H1 (cell line): ENCODE data around the gene PRTN3. TPM values are rescaled to one million over a fixed set of nuclear protein-coding genes. Genes with fewer than 3 reads are reported as not detected.

Source experiments
- RAD21 ChIP-seq, 2 experiments: IDR thresholded peaks in 1 of 2; conservative IDR thresholded peaks in 1 of 2; 2 replicates each; pipeline ENCODE4 v1.6.1; 2011; ENCODE audit warnings: low read depth in 2 of 2, low read length in 2 of 2, improper control_type of control experiment in 1 of 2, inconsistent platforms in 1 of 2, mild to moderate bottlenecking in 1 of 2, moderate library complexity in 1 of 2
- polyA plus RNA-seq, 7 experiments: library from polyadenylated mRNA; depleted of rRNA in 3 of 7; stranded (reverse) in 5 of 7; unstranded in 2 of 7; fragments of >200 nt in 5 of 7; fragments of 200-250 nt in 2 of 7; gene quantifications; 1 replicate in 5 of 7; 2 replicates in 1 of 7; 4 replicates in 1 of 7; pipeline versions ENCODE4 v1.2.1 to v1.2.3, GENCODE V29; 2011 to 2013; ENCODE audit warnings: missing spikeins in 2 of 7, mixed read lengths in 2 of 7
- total RNA-seq: library from RNA; stranded (reverse); fragmentation: NEBNext Ultra II Directional; extraction: Animal tissue kit (Norgen Biotek cat#: 25700); gene quantifications from 2 replicates; pipeline ENCODE4 v1.2.1, GENCODE V29; 2021
- TF ChIP-seq, protein P1 (sequence below), 3 experiments: IDR thresholded peaks; 1 replicate in 2 of 3; 2 replicates in 1 of 3; pipeline versions ENCODE4 v1.5.1 to v1.6.1; 2011; ENCODE audit warnings: low read length in 3 of 3, mild to moderate bottlenecking in 3 of 3, inconsistent platforms in 2 of 3, low read depth in 1 of 3, moderate library complexity in 1 of 3; ENCODE audit not compliant: insufficient read depth in 1 of 3; ENCODE audit errors: control extremely low read depth in 1 of 3

The PRTN3 gene
- total and polyA plus RNA-seq, 2 of the 8 experiments (the other 6 are each of a cell fraction or from before 2014, with no cell fraction given): 0.39 to 2.1 TPM

DNA sequence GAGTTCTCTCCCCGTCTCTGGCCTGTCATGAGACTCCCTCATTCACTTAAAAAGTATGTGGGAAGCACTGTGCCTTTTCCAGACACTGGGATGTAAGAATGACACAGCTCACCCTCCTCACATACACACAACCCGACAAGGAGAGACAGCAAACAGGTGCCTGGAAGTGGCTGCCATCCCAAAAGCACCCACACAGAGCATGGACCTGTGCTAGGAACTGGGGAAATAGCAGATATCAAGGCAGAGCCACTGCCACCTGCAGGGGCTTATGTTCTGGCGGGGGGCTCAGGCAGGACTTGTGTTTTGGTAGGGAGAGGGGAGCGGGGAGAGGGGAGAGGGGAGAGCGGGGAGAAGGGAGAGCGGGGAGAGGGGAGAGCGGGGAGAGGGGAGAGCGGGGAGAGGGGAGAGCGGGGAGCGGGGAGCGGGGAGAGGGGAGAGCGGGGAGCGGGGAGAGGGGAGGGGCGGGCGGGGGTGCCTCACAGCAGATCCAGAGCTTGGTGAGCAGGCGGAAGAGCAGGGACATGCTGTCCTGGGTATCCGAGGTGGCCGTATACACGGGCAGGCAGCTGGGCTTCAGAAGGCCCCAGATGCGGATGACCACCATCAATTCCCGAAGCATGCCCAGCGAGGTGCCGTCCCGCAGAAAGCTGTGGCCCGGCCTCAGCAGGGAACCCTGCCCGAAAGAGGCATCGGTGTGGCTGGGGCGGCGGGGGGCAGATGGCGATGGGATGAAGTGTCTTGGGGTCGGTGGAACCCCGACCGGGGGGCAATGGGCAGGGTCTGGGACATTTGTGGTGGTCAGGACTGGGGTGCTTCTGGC is 30.9 kb downstream of the PRTN3 start (continued):
- TF ChIP-seq, protein P1, sequence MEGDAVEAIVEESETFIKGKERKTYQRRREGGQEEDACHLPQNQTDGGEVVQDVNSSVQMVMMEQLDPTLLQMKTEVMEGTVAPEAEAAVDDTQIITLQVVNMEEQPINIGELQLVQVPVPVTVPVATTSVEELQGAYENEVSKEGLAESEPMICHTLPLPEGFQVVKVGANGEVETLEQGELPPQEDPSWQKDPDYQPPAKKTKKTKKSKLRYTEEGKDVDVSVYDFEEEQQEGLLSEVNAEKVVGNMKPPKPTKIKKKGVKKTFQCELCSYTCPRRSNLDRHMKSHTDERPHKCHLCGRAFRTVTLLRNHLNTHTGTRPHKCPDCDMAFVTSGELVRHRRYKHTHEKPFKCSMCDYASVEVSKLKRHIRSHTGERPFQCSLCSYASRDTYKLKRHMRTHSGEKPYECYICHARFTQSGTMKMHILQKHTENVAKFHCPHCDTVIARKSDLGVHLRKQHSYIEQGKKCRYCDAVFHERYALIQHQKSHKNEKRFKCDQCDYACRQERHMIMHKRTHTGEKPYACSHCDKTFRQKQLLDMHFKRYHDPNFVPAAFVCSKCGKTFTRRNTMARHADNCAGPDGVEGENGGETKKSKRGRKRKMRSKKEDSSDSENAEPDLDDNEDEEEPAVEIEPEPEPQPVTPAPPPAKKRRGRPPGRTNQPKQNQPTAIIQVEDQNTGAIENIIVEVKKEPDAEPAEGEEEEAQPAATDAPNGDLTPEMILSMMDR (IDR thresholded peaks at IDR 0.05; ENCODE audit: control extremely low read depth in 1 of 3, insufficient read depth in 1 of 3, low read depth in 1 of 3, low read length in 3 of 3): peak in 1 of 3 experiments; percentile 5; a peak in 1 of 4 replicates
- peak in 1 of 2 experiments; percentile 15; a peak in 2 of 4 replicates for TF ChIP-seq RAD21 (IDR thresholded peaks at IDR 0.05 in 1 of 2, conservative IDR thresholded peaks at IDR 0.05 in 1 of 2; ENCODE audit: low read depth in 2 of 2, low read length in 2 of 2)
